ENCODE data around the gene PDZD11.
"Not testable (repeated sequence)": the region's sequence is repeated elsewhere in the genome, so short reads cannot be mapped to it uniquely, and the experiment has no call there.

Gene PDZD11

GRCh38 chrX:70289793-70290770, at the start of gene PDZD11, which contains the start of gene KIF4A:
TSS of gene PDZD11 (minus strand) at chrX:70289927. CDS start at chrX:70289341, 586 bp downstream.
TSS of gene KIF4A (plus strand) at chrX:70290104. CDS start at chrX:70290459, 355 bp downstream.
- peak; percentile 51 for DNase-seq (ENCODE audit: low read depth)

DNA sequence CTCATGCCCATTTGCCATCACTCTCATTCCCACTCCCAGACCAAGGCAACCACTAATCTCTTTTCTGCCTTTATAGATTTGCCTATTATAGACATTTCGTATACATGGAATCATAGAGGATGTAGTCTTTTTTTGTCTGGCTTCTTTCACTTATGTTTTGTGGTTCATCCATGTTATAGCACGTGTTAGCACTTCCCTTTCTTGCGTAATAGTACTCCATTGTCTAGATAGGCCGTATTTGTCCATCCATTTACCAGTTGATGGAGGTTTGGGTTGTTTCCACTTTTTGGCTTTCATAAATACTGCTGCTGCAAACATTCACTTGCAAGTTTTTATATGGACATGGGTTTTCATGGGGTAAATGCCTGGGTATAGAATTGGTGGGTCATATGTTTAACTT, 48.6 kb upstream of the PDZD11 start:
- no peak for DNase-seq (ENCODE audit: low read depth)

GRCh38 chrX:70336767-70337166, 47.0 kb upstream of the PDZD11 start:
- DNase-seq (ENCODE audit: low read depth): no peak

- DNase-seq (ENCODE audit: low read depth): no peak
Measured at GRCh38 chrX:70332600-70332999, 42.9 kb upstream of the PDZD11 start.

DNA sequence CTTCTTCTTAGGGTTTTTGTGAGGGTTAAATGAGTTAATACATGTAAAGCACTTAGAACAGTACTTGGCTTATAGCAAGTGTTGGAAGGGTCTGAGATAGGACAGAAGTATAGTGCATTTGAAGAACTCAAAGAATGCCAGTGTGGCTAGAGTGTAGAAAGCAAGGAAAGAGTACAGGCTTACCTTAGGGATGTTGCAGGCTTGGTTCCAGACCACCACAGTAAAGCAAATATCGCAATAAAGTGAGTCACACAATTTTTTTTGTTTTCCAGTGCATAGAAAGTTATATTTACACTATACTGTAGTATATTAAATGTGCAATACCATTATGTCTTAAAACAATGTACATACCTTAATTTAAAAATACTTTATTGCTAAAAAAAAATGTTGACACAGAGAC, 41.4 kb upstream of the PDZD11 start:
- no peak for DNase-seq (ENCODE audit: low read depth)

GRCh38 chrX:70324326-70324725, 34.6 kb upstream of the PDZD11 start:
- no peak for DNase-seq (ENCODE audit: low read depth)

DNA sequence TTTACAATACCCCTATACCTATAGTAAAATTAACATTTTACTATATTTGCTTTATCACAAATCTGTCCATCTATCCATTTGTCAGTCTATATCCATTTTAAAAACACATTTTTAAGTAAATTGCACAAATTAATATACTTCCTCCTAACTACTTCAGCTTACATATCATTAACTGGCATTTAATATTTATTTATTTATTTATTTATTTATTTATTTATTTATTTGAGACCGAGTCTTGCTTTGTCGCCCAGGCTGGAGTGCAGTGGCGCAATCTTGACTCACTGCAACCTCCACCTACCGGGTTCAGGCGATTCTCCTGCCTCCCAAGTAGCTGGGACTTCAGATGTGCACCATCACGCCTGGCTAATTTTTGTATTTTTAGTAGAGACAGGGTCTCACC, 33.9 kb upstream of the PDZD11 start:
- DNase-seq (ENCODE audit: low read depth): not testable (repeated sequence)

DNA sequence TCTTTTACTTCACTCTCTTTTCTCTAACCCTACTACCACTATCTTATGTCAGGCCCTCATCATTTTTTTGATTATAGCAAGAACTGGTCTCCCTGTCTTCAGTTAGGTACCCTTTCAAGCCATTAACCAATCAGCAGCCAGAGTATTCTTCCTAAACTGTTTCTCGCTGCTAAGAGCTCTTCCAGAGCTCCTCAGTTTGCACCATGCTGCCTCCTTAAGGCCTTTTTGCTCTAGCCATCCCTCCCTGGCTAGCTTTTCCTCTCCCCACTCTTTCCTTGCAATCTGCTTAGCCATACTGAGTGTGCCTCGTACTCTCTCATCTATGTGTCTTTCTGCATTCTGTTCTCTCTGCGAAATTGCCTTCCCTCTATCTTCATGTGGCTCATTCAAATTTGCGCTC, 33.1 kb upstream of the PDZD11 start:
- no peak for DNase-seq (ENCODE audit: low read depth)

DNA sequence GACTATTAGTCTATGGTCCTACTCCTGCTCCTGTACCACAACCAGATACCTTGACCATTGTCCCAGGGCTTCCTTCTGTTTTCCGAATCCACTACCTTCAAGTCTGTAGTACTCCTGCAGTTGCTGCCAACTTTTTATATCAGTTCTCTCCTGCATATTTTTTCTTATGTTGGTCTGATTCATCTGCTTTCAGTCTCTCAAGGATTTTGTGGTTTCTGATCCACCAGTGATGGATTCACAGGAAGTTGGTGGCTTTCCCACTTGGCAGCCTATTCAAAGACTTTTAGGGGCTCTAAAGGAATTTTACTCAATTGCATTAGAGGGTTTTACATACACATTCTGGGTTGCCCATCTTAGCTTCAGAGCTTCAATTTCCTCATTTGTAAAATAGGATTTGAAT, 23.8 kb upstream of the PDZD11 start:
- no peak for DNase-seq (ENCODE audit: low read depth)

DNA sequence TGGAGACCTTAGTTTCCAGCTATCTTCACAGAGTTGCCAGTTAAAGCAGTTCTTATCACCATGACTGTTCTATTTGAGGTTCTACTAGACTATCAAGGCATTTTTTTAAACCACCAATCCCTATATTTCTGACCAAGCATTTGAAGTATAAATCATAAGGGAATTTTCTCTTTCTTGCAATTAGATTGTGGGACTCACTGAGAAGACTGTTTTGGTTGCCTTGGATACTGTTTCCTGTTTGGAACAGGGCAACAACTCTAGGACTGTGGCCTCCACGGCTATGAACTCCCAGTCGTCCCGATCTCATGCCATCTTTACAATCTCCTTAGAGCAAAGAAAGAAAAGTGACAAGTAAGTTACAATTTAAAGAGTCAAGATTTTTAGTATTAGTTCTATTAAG, 12.0 kb upstream of the PDZD11 start:
- DNase-seq (ENCODE audit: low read depth): no peak

- no peak for DNase-seq (ENCODE audit: low read depth)
Measured at GRCh38 chrX:70293621-70294020, 3.9 kb upstream of the PDZD11 start.

GRCh38 chrX:70292788-70293187, 3.1 kb upstream of the PDZD11 start:
- DNase-seq (ENCODE audit: low read depth): no peak

- DNase-seq (ENCODE audit: low read depth): no peak
Measured at GRCh38 chrX:70289168-70289792, 447 bp downstream of the PDZD11 start.

DNA sequence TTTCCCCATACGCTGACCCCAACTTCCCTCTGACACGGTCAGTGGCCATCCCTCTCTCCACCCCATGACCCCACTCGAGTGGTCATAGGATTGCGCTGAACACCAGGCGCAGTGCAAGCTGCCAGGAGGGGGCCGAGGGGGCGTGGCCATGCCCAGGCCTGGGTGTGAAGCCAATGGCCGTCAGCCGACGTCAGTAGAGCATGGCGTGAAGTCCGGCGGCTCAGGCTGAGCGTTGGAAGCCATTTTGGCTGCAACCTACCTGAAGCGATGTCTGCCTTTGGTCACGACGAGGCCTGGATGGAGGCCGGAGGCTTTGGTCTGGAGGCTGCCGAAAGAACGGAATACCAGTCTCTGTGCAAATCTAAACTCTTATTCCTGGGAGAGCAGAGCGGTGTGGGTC, 7.8 kb downstream of the PDZD11 start, which contains the start of gene RAB41:
RAB41 (plus strand) TSS at position 222 of the 400 bp plus-strand sequence; CDS start at position 268, 46 bp downstream.
- DNase-seq (ENCODE audit: low read depth): no peak

GRCh38 chrX:70280573-70280972, 9.2 kb downstream of the PDZD11 start:
- no peak for DNase-seq (ENCODE audit: low read depth)

DNA sequence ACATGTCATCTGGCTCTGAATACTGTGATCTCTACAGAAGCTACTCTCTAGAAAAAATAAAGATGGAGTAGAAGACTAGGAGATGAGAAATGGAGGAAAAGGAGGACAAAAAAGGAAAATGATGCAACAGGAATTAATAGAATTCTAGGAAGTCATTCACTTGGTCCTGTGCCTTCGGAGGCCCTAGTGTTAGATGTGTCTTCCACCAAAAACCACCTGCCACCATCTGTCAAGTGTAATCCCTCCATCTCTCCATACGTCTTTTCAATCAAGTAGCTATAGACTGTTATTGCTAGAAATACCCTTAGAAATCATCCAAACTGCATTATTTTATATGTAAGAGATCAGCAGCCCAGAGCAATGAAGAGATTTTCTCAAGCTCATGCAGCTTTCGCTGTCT, 10.6 kb downstream of the PDZD11 start:
- no peak for DNase-seq (ENCODE audit: low read depth)

DNA sequence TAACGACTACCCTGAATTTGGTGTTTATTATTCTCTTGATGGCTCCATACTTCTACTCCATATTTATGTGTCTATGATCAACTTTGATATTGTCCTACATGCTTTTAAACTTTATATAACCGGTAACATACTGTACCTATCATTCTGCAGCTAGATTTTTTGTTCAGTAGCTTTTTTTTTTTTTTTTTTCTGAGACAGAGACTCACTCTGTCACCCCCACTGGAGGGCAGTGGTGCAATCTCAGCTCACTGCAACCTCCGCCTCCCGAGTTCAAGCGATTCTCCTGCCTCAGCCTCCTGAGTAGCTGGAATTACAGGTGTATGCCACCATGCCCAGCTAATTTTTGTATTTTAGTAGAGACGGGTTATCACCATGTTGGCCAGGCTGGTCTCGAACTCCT, 15.7 kb downstream of the PDZD11 start:
- DNase-seq (ENCODE audit: low read depth): not testable (repeated sequence)

- no peak for DNase-seq (ENCODE audit: low read depth)
Measured at GRCh38 chrX:70268034-70268433, 21.7 kb downstream of the PDZD11 start, which contains the start of gene ARR3. TSS of gene ARR3 (plus strand) at chrX:70268334. CDS start at chrX:70269386, 1,052 bp downstream.

DNA sequence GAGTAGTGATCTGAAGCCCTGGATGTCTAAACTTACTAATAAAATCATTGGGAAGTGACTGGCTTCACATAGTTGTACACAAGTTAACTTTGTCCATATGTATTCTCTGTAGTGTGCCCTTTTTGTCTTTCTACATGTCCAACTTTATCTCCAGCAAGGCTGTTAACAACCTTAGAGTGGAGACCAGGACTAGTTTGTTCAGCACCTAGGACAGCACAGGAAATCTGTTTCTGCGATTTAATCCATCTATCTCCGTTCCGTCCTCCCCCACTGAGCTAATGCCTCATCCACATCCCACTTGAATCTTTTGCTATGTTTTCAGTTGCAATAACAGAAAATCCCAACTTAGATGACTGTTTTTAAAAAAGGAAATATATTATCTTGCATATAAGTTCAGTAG, 24.9 kb downstream of the PDZD11 start:
- no peak for DNase-seq (ENCODE audit: low read depth)

GRCh38 chrX:70262952-70263567, 26.7 kb downstream of the PDZD11 start:
- peak; percentile 0 for DNase-seq (ENCODE audit: low read depth)

DNA sequence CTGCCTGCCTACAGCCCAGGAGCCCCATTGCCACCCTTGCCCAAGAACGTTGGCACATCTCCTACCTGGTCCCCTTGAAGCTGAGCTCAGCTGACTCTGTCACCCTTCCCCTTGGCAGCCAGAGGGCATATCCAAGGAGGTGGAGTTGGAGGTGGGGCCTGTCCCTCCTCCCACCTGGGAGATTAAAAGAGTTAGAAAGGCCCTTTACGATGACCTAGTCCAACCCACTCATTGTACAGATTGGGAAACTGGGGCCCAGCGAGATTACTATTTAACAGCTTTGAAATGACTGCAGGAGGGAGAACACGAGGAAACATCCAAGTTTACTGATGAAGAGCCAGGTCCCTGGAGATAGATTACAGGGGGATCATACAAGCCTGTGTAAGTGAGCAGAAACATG, 29.6 kb downstream of the PDZD11 start, which contains the start of gene P2RY4:
P2RY4 (minus strand) TSS at position 101 of the 400 bp plus-strand sequence. CDS start 580 bp downstream, outside the sequence.
- no peak for DNase-seq (ENCODE audit: low read depth)

All from stimulated activated CD8-positive, alpha-beta memory T cell treated with anti-CD3 and anti-CD28 coated beads, Interleukin-7, amount 100 ng/mL, for 24 hours (primary cell).